GM12865 (cell line): ENCODE measurements around the gene PFKFB2.

Experiments
- DNase-seq: peaks from one replicate; pipeline ENCODE4 v3.0.0; 2010; ENCODE audit warnings: low read depth
- H3K4me3 ChIP-seq: 2 replicates; pipeline ENCODE4 v1.5.1; 2011; ENCODE audit warnings: mild to moderate bottlenecking, low read depth, low read length, control low read depth
- TF ChIP-seq, protein P1 (sequence below): IDR thresholded peaks from 2 replicates; pipeline ENCODE4 v1.5.1; 2011; ENCODE audit warnings: low read length, control low read depth, low read depth, inconsistent platforms; ENCODE audit not compliant: insufficient read depth; ENCODE audit errors: missing control alignments

The PFKFB2 gene

DNA sequence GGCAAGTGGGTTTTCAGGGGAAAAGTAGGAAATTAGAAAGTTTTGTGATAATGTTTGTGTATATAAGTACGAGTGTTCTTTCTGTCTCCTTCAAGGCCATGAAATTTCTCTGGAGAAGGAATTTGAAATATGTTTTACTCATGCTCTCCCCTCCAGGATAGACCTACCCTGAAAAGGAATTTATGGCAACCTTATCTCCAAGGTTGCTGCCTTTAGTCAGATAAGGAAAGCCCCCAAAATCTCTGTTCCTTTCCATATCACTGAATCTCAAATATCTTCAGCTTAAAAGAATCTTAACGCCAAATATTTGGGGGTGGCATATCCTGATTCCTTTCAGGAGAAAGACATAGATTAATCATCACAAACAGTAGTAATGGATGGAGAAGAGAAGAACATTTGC lies 35.1 kb downstream of the PFKFB2 start:
- DNase-seq: no peak
- TF ChIP-seq, protein P1, sequence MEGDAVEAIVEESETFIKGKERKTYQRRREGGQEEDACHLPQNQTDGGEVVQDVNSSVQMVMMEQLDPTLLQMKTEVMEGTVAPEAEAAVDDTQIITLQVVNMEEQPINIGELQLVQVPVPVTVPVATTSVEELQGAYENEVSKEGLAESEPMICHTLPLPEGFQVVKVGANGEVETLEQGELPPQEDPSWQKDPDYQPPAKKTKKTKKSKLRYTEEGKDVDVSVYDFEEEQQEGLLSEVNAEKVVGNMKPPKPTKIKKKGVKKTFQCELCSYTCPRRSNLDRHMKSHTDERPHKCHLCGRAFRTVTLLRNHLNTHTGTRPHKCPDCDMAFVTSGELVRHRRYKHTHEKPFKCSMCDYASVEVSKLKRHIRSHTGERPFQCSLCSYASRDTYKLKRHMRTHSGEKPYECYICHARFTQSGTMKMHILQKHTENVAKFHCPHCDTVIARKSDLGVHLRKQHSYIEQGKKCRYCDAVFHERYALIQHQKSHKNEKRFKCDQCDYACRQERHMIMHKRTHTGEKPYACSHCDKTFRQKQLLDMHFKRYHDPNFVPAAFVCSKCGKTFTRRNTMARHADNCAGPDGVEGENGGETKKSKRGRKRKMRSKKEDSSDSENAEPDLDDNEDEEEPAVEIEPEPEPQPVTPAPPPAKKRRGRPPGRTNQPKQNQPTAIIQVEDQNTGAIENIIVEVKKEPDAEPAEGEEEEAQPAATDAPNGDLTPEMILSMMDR: no peak
- no peak overlapping the region for H3K4me3 ChIP-seq

DNA sequence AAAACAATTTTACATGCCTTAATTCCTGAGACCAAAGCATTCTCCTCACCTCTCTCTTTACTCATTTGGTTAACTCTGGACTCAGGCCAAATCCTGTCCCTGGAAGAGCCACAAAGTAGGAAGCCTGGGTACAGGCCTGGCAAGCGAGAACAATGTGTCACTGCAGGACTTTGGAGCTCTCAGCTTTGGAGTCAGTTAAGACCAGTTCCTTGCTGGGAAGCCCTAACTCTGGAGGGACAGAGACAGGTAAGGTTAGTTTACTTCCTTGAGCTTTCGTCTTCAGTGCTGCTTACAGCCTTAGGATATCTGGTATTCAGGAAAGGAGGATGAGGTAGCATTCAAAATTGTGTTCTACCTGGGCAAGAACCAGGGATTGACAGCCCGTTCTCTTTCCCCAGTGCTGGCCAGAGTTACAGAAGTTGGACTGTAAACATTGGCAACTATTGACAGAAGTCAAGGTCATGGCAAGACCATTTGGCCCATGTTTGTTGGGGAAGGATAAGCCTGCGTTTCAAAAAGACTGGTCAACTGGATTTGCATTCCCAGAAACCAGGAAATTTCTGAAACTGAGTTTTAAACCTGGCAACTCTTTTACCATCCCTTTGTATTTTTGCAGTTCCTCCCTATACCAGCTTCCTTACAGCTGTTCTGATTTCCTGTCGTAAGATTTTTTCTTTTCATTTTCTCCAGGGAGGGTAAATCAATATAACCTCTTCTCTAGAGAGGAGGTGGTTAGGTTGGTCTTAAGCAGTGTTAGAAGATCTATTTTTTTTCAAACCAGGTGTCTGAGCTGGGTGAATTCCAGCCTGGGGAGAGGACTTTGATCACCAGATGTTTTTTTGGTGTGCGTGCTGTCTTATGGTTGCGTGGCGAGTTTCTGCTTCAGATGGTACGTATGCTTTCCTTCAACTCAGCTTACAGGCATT lies 35.9 kb downstream of the PFKFB2 start, which contains the start of gene C4BPB:
Gene C4BPB, plus strand, starts transcription at position 160 of the 926 bp plus-strand sequence. Its CDS starts 672 bp downstream, at position 832.
- no peak for DNase-seq
- H3K4me3 ChIP-seq: no peak within 1 kb of the TSS
- TF ChIP-seq, protein P1: no peak

DNA sequence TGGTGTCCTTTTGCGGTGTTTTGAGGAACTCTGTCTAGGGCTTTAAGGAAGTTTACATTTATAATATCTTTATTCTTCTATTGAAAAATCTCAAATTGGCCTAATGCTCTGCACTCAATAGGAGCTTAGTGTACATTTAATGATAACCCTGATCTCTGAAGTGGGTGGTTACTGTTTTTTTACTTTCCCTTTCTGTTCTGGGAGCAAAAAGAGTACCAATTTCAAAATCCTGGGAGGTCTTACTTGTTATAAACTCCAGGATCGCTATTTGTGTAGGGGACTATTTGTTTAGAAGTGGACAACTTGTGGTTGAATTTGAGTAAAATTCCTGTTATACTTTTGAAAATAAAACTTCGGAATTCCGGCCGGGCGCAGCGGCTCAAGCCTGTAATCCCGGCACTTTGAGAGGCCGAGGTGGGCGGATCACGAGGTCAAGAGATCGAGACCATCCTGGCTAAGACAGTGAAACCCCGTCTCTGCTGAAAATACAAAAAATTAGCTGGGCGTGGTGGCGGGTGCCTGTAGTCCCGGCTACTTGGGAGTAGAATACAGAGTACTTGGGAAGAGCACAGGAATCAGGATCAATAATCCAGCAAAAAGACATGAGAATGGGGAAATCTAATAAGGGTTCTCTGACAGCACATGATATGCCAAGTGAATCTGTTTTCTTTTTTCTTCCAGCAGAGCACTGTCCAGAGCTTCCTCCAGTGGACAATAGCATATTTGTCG lies 36.7 kb downstream of the PFKFB2 start:
- TF ChIP-seq, protein P1: no peak
- no peak overlapping the region for H3K4me3 ChIP-seq
- DNase-seq: no peak

DNA sequence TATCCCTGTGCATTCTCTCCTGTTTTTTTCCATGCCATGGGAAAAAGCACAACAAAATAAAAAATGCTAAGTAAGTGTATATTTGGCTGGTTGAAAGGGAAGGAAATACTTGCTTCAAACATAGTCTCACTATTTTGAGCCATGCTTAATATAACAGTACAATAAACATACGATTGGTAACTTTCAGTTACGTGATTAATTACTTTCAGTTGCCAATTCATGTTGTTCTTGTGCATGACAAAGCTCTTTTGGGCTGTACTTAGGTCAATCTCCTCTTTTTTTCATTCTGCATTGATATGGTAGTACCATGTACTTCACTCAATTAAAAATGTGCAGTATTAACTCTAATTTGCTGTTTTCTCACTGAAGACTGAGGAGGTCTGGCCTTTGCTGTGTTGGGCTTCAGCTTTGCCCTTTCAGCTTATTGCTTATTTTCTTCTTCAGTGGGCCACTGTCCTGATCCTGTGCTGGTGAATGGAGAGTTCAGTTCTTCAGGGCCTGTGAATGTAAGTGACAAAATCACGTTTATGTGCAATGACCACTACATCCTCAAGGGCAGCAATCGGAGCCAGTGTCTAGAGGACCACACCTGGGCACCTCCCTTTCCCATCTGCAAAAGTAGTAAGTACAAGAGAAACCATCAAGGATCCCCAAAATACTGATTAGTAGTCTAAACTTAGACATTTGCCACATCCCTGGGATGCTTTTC lies 38.3 kb downstream of the PFKFB2 start:
- TF ChIP-seq, protein P1: no peak
- H3K4me3 ChIP-seq: no peak overlapping the region
- DNase-seq: no peak

DNA sequence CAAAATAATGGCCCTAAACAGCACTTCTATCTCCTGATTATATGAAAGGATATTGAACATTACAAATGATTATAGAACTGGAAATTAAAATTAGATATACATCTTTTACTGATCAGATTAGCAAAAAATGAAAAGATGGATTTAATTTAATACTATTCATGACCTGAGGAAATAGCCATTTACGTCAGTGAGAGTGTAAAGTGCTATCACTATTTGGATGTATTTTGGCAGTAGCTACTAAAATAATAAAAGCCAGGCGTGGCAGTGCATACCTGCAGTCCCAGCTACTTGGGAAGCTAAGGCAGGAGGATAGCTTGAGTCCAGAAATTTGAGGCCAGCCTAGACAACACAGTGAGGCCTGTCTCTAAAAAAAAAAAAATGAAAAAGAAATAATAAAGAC lies 40.9 kb downstream of the PFKFB2 start:
- TF ChIP-seq, protein P1: no peak
- DNase-seq: no peak
- no peak overlapping the region for H3K4me3 ChIP-seq

DNA sequence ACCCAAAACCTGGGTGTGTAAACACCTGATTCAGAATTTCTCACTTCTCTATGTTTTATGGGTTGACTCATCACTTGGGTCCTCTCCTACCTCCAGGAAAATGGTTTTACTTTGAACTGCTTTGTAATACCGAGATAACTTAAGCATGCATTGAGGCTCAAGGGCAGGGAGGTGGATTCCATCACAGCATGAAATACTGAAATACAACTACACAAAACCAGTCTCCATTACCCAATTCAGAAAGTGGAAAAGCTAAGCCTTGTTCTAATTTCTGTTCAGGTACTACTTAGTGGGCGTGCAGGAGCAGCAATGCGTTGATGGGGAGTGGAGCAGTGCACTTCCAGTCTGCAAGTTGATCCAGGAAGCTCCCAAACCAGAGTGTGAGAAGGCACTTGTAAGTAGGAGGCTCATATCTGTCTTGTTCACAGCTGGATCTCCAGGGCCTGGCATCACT lies 44.8 kb downstream of the PFKFB2 start:
- H3K4me3 ChIP-seq: no peak overlapping the region
- peak; percentile 76 for DNase-seq
- TF ChIP-seq, protein P1: no peak
